ENCODE data around the gene FOLR1.
"Not testable (repeated sequence)": the region's sequence is repeated elsewhere in the genome, so short reads cannot be mapped to it uniquely, and the experiment has no call there.

FOLR1 gene

GRCh38 chr11:72179049-72179803 lies 12.7 kb upstream of the FOLR1 start:
- no peaks in the 10 kb centered on the region for H3K9me3 ChIP-seq (ENCODE audit: severe bottlenecking)
- TF ChIP-seq CTCF (IDR thresholded peaks at IDR 0.05; ENCODE audit: poor library complexity, severe bottlenecking): no peak
- DNase-seq (ENCODE audit: low spot score) (no peak), ATAC-seq (ENCODE audit: low read depth) (no peak)
- H3K27me3 ChIP-seq (ENCODE audit: insufficient read depth, poor library complexity, severe bottlenecking): no peaks in the 10 kb centered on the region
- no peaks in the 10 kb centered on the region for H3K36me3 ChIP-seq (ENCODE audit: low read depth)
- no peak overlapping the region for H3K27ac ChIP-seq (ENCODE audit: poor library complexity, severe bottlenecking)
- H3K4me1 ChIP-seq (ENCODE audit: insufficient read depth, poor library complexity, severe bottlenecking): peaks cover 17% of the 10 kb centered on the region
- no peak overlapping the region for H3K4me3 ChIP-seq (ENCODE audit: severe bottlenecking)

DNA sequence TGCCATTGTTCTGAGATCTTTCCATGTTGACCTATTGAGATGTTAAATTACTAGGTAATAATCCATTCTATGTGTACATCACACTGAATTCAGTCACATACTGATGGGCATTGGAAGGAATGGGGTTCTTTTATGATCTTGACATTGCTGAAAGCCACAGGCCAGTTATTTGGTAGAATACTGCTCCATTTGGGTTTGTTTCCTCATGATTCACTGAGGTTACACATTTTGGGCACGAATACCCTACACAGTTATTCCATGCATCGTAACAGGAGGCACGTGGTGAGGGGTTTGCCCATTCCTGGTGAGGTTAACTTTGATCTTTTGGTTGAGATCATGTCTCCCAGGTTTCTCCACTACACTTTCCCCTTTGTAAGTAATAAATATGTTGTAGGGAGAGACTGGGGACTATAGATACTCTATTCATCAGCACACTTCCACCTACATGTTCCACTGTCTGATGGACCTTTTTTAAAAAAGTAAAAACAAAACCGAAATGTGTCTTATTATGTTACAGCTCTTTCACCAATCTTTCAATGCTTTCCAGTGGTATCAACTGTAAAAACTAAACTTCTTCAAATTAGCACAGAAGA lies 12.0 kb upstream of the FOLR1 start:
- DNase-seq (ENCODE audit: low spot score) (no peak), ATAC-seq (ENCODE audit: low read depth) (no peak)
- Histone ChIP-seq H3K27me3 (ENCODE audit: insufficient read depth, poor library complexity, severe bottlenecking) (no peaks in the 10 kb centered on the region), H3K36me3 (ENCODE audit: low read depth) (no peaks in the 10 kb centered on the region), H3K27ac (ENCODE audit: poor library complexity, severe bottlenecking) (peak overlapping the region; percentile 81), H3K9me3 (ENCODE audit: severe bottlenecking) (no peaks in the 10 kb centered on the region), H3K4me1 (ENCODE audit: insufficient read depth, poor library complexity, severe bottlenecking) (peaks cover 10% of the 10 kb centered on the region), H3K4me3 (ENCODE audit: severe bottlenecking) (no peak overlapping the region)
- TF ChIP-seq CTCF (IDR thresholded peaks at IDR 0.05; ENCODE audit: poor library complexity, severe bottlenecking): no peak

DNA sequence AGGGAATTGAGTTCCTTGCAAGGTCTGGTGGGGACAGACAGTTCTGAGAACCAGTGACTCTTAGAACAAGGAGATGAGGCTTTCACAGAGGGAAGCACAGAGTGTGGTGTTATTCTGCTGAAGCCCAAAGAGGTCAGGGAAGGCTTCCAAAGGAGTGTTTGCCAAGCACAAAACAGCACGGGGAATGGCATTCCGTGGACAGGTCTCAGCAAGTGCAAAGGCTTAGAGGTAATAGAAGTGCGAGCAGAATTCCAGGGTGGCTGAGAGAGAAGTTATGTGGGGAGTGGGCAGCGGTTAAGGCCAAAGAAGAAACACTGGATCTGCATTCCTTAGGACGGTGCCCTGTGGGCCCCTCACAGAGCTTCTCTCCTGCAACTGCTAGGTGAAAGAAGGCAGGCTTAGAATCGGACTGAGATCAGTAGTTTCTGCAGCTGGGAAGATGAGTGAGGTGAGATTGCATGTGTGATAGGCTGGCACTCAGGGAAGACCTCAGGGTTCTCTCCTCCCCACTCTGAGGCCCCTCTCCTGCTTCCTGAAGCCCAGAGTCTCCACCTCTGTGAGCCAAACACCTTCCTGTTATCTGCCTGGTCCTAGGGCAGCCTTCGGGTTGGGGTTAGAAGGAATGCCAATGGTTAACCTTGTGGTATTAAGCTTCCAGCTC lies 10.9 kb upstream of the FOLR1 start:
- H3K36me3 ChIP-seq (ENCODE audit: low read depth); H3K9me3 ChIP-seq (ENCODE audit: severe bottlenecking); H3K27me3 ChIP-seq (ENCODE audit: insufficient read depth, poor library complexity, severe bottlenecking); H3K4me3 ChIP-seq (ENCODE audit: severe bottlenecking); DNase-seq (ENCODE audit: low spot score): not testable (repeated sequence)
- Histone ChIP-seq H3K4me1 (ENCODE audit: insufficient read depth, poor library complexity, severe bottlenecking) (peaks cover 10% of the 10 kb centered on the region), H3K27ac (ENCODE audit: poor library complexity, severe bottlenecking) (peak overlapping the region; percentile 81)
- ATAC-seq (ENCODE audit: low read depth): peak; percentile 83

GRCh38 chr11:72181553-72181958 lies 10.4 kb upstream of the FOLR1 start:
- not testable (repeated sequence) for H3K4me3 ChIP-seq (ENCODE audit: severe bottlenecking); H3K36me3 ChIP-seq (ENCODE audit: low read depth); DNase-seq (ENCODE audit: low spot score); H3K27me3 ChIP-seq (ENCODE audit: insufficient read depth, poor library complexity, severe bottlenecking); H3K9me3 ChIP-seq (ENCODE audit: severe bottlenecking)
- peak; percentile 49 for ATAC-seq (ENCODE audit: low read depth)
- H3K27ac ChIP-seq (ENCODE audit: poor library complexity, severe bottlenecking): peak overlapping the region; percentile 81
- TF ChIP-seq CTCF (IDR thresholded peaks at IDR 0.05; ENCODE audit: poor library complexity, severe bottlenecking): peak; percentile 63
- peaks cover 10% of the 10 kb centered on the region for H3K4me1 ChIP-seq (ENCODE audit: insufficient read depth, poor library complexity, severe bottlenecking)

DNA sequence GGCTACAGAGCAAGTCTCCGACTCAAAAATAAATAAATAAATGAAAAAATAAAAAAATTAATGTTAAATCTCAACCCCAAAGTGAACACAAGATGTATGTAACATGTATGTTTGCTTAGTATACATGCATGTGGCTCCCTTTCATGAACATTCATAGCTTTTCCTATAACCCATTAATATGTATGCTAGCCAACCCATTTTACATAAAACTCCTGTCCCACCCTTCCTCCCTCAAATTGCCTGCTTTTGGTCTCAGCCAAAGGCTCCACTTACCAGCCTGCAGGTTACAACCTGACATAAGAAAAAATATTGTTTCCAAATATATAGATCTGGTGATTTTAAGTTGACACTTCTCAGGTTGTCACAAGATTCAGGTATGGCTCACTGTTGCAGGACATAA lies 3.7 kb upstream of the FOLR1 start:
- no peak for ATAC-seq (ENCODE audit: low read depth)
- DNase-seq (ENCODE audit: low spot score): no peak
- Histone ChIP-seq H3K27ac (ENCODE audit: poor library complexity, severe bottlenecking) (no peak overlapping the region), H3K4me3 (ENCODE audit: severe bottlenecking) (no peak overlapping the region), H3K36me3 (ENCODE audit: low read depth) (no peaks in the 10 kb centered on the region), H3K9me3 (ENCODE audit: severe bottlenecking) (no peaks in the 10 kb centered on the region), H3K4me1 (ENCODE audit: insufficient read depth, poor library complexity, severe bottlenecking) (no peaks in the 10 kb centered on the region), H3K27me3 (ENCODE audit: insufficient read depth, poor library complexity, severe bottlenecking) (no peaks in the 10 kb centered on the region)
- TF ChIP-seq CTCF (IDR thresholded peaks at IDR 0.05; ENCODE audit: poor library complexity, severe bottlenecking): no peak

Data from RWPE2 (cell line).